Sigmoid colon (tissue), 7 donors: Measurements from ENCODE around the gene DNAJC5. TPM values are rescaled to one million over a fixed set of nuclear protein-coding genes. Genes with fewer than 3 reads are reported as not detected.

ENCODE experiments used
- DNase-seq: peaks from one replicate; pipeline ENCODE4 v3.0.0-alpha.2; 2019
- H3K27ac ChIP-seq, 4 donors: fragments of 200-600 bp; sonication (generic); one replicate each; pipeline ENCODE4 v1.5.1; 2016 to 2019; ENCODE audit warnings: mild to moderate bottlenecking in 1 of 4
- H3K27me3 ChIP-seq, 3 donors: fragments of 200-600 bp; sonication (generic); one replicate each; pipeline ENCODE4 v1.5.1; 2019; ENCODE audit warnings: mild to moderate bottlenecking in 1 of 3
- H3K36me3 ChIP-seq, 4 donors: fragments of 200-600 bp; sonication (generic); one replicate each; pipeline ENCODE4 v1.5.1; 2016 to 2019
- H3K4me1 ChIP-seq, 4 donors: fragments of 200-600 bp; sonication (generic); one replicate each; pipeline ENCODE4 v1.5.1; 2017 to 2019
- H3K4me3 ChIP-seq, 4 donors: fragments of 200-600 bp; sonication (generic); one replicate each; pipeline ENCODE4 v1.5.1; 2017 to 2019; ENCODE audit warnings: mild to moderate bottlenecking in 2 of 4, moderate library complexity in 1 of 4
- H3K9me3 ChIP-seq, 4 donors: fragments of 200-600 bp in 3 of 4; sonication (generic) in 3 of 4; one replicate each; pipeline versions ENCODE4 v1.5.1 to v1.6.1; 2013 to 2019
- EP300 ChIP-seq, 4 donors: sonication (generic); formaldehyde crosslinking; IDR thresholded peaks; one replicate each; pipeline ENCODE4 v1.6.1; 2017; ENCODE audit warnings: antibody characterized with exemption in 4 of 4
- POLR2A ChIP-seq, 2 donors: fragments of 450-650 bp; IDR thresholded peaks; one replicate each; pipeline ENCODE4 v1.6.1; 2016; ENCODE audit warnings: antibody characterized with exemption in 2 of 2, mild to moderate bottlenecking in 2 of 2, moderate library complexity in 2 of 2
- POLR2AphosphoS5 ChIP-seq, 4 donors: sonication (generic); formaldehyde crosslinking; IDR thresholded peaks; one replicate each; pipeline ENCODE4 v1.6.1; 2017; ENCODE audit warnings: antibody characterized with exemption in 4 of 4
- WGBS, 2 donors: extraction: QIAGEN DNeasy Blood & Tissue Kit; methylation state at CpG; one replicate each; pipeline ENCODE4 v1.1.7; 2013; 5-methylcytosine and 5-hydroxymethylcytosine counted together
- intact Hi-C: fragments of 100-400 bp; cut with DNase I; formaldehyde crosslinking; loops from one replicate; pipeline ENCODE4 v1.15.1; 2023
- polyA plus RNA-seq, 3 donors: library from polyadenylated mRNA; stranded (reverse); fragments of 200-250 nt; gene quantifications; one replicate each; pipeline ENCODE4 v1.2.3, GENCODE V29; 2013
- total RNA-seq, 4 donors: library from RNA; depleted of rRNA; stranded (reverse); fragments of >200 nt; gene quantifications; one replicate each; pipeline ENCODE4 v1.1.0, GENCODE V29; 2016
- TF ChIP-seq, protein P1 (sequence below), 4 experiments: fragments of 450-650 bp in 3 of 4; fragments of 200-600 bp in 1 of 4; IDR thresholded peaks; one replicate each; pipeline ENCODE4 v1.5.1; 2016 to 2019; ENCODE audit warnings: antibody characterized with exemption in 4 of 4, mild to moderate bottlenecking in 3 of 4, moderate library complexity in 2 of 4
- donor health status: healthy with polysubstance abuse.
- donor health status: Bipolar disorder and iron deficiency.
- donor health status: healthy.

The DNAJC5 gene
- total and polyA plus RNA-seq, 7 donors: 21.6 to 62.8 (median 31.4) TPM

GRCh38 chr20:63861981-63862901 lies 32.7 kb upstream of the DNAJC5 start:
- intact Hi-C loops: loop anchor here (5.0 kb wide), 2 partner anchors 35 to 75 kb away; no protein-coding TSS in a partner anchor
- Histone ChIP-seq H3K4me3 (no peak overlapping the region), H3K27ac (no peak overlapping the region), H3K36me3 (peaks cover 0 to 16% (median 8%) of the 10 kb centered on the region in 4 donors), H3K4me1 (peaks cover 4 to 46% (median 39%) of the 10 kb centered on the region in 4 donors), H3K27me3 (peaks cover 4 to 20% (median 13%) of the 10 kb centered on the region in 3 donors), H3K9me3 (no peaks in the 10 kb centered on the region)
- TF ChIP-seq, protein P1, sequence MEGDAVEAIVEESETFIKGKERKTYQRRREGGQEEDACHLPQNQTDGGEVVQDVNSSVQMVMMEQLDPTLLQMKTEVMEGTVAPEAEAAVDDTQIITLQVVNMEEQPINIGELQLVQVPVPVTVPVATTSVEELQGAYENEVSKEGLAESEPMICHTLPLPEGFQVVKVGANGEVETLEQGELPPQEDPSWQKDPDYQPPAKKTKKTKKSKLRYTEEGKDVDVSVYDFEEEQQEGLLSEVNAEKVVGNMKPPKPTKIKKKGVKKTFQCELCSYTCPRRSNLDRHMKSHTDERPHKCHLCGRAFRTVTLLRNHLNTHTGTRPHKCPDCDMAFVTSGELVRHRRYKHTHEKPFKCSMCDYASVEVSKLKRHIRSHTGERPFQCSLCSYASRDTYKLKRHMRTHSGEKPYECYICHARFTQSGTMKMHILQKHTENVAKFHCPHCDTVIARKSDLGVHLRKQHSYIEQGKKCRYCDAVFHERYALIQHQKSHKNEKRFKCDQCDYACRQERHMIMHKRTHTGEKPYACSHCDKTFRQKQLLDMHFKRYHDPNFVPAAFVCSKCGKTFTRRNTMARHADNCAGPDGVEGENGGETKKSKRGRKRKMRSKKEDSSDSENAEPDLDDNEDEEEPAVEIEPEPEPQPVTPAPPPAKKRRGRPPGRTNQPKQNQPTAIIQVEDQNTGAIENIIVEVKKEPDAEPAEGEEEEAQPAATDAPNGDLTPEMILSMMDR (IDR thresholded peaks at IDR 0.05): no peak
- no peak for TF ChIP-seq POLR2A (IDR thresholded peaks at IDR 0.05)
- TF ChIP-seq POLR2AphosphoS5 (IDR thresholded peaks at IDR 0.05): no peak
- TF ChIP-seq EP300 (IDR thresholded peaks at IDR 0.05): no peak
- DNase-seq: no peak
- WGBS, 2 donors: 97% methylated on average over 95 of the region's 95 CpGs

GRCh38 chr20:63863021-63863797 lies 31.7 kb upstream of the DNAJC5 start:
- peaks cover 0 to 10% (median 5%) of the 10 kb centered on the region in 3 donors for H3K27me3 ChIP-seq
- peak overlapping the region; percentile 93 to 98 (median 94) for H3K27ac ChIP-seq
- 75 to 87% methylated on average over 18 of the region's 18 CpGs for WGBS, 2 donors
- H3K9me3 ChIP-seq: no peaks in the 10 kb centered on the region
- peaks cover 4 to 54% (median 32%) of the 10 kb centered on the region in 4 donors for H3K4me1 ChIP-seq
- peak overlapping the region in 2 of 4 donors; percentile 85 to 96 for H3K4me3 ChIP-seq
- intact Hi-C loops: loop anchor here (5.0 kb wide), 2 partner anchors 36 to 76 kb away; no protein-coding TSS in a partner anchor
- no peak for TF ChIP-seq POLR2AphosphoS5 (IDR thresholded peaks at IDR 0.05)
- TF ChIP-seq, protein P1 (IDR thresholded peaks at IDR 0.05): no peak
- DNase-seq: no peak
- peaks cover 0 to 16% (median 8%) of the 10 kb centered on the region in 4 donors for H3K36me3 ChIP-seq

DNA sequence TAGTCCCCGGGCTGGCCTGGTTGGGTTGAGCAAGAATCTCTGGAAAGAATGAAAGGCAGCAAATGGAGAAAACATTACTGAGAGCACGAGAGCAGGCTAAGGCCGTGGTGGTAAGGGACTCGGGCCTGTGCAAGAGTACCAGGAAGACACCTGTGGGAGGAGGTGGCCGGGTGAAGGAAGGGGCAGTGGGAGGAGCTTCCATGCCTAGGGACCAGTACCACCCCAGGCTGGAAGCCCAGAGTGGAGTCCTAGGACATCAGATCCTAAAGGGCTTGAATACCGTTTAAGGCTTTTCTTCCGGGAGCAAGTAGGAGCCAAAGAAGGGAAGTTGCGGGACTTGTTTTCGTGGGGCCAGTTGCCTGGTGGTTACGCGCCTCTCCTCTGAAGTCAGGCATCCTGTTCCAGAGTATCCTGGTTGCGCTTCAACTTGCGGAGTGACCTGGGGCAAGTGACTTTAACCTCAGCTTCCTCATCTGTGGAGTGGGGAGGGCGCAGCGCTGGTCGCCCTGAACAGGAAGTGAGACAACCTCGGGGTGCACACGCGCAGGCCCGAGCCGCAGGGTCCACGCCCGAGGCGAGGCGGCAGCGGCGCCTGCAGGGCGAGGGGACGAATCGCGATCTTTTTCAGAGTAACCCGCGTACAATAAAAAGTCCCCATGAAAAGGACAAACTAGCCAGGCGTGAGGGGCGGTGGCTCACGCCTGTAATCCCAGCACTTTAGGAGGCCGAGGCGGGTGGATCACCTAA lies 31.0 kb upstream of the DNAJC5 start:
- intact Hi-C loops: loop anchor here (2.0 to 5.0 kb wide), 3 partner anchors 31 to 77 kb away; partner anchors contain the start of gene DNAJC5
- peak; percentile 93 for DNase-seq
- TF ChIP-seq, protein P1 (IDR thresholded peaks at IDR 0.05): peak; percentile 49 to 57 (median 54)
- peak; percentile 7 to 62 (median 25) for TF ChIP-seq POLR2AphosphoS5 (IDR thresholded peaks at IDR 0.05)
- no peak for TF ChIP-seq EP300 (IDR thresholded peaks at IDR 0.05)
- no peak for TF ChIP-seq POLR2A (IDR thresholded peaks at IDR 0.05)

DNA sequence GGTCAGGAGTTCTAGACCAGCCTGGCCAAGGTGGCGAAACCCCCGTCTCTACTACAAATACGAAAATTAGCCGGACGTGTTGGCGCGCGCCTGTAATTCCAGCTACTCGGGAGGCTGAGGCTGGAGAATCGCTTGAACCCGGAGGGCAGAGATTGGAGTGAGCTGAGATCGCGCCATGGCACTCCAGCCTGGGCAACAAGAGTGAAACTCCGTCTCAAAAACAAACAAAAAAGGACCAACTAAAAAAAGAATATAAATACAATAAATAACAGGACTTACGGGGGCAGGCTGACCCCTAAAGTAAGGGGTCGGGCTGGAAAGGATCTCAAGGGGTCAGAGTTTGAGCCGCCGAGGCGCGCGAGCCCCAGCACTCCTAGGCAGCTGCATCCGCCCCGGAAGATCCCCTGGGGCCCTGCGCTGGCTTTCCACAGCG lies 30.4 kb upstream of the DNAJC5 start:
- intact Hi-C loops: loop anchor here (2.0 to 5.0 kb wide), 3 partner anchors 30 to 77 kb away; partner anchors contain the start of gene DNAJC5
- peaks cover 4 to 44% (median 25%) of the 10 kb centered on the region in 4 donors for H3K4me1 ChIP-seq

More for the DNA sequence above, 31.0 kb upstream of the DNAJC5 start:
- peaks cover 4 to 47% (median 25%) of the 10 kb centered on the region in 4 donors for H3K4me1 ChIP-seq
- WGBS, 2 donors: 1 to 3% methylated on average over 38 of the region's 38 CpGs
- peak overlapping the region; percentile 84 to 96 (median 86) for H3K4me3 ChIP-seq
- H3K9me3 ChIP-seq: no peaks in the 10 kb centered on the region
- peaks cover 0 to 2% (median 0%) of the 10 kb centered on the region in 3 donors for H3K27me3 ChIP-seq
- H3K27ac ChIP-seq: peak overlapping the region; percentile 93 to 98 (median 94)
- peaks cover 2 to 23% (median 9%) of the 10 kb centered on the region in 4 donors for H3K36me3 ChIP-seq

More for the DNA sequence above, 30.4 kb upstream of the DNAJC5 start:
- Histone ChIP-seq H3K9me3 (no peaks in the 10 kb centered on the region), H3K36me3 (peaks cover 8 to 29% (median 12%) of the 10 kb centered on the region in 4 donors), H3K27ac (peak overlapping the region; percentile 93 to 98 (median 94)), H3K27me3 (no peaks in the 10 kb centered on the region), H3K4me3 (peak overlapping the region; percentile 84 to 96 (median 86))
- 0% methylated on average over 25 of the region's 25 CpGs for WGBS, 2 donors
- TF ChIP-seq, protein P1 (IDR thresholded peaks at IDR 0.05): peak in 1 of 4 experiments; percentile 9
- TF ChIP-seq POLR2A (IDR thresholded peaks at IDR 0.05) (peak in 1 of 2 donors; percentile 57), EP300 (IDR thresholded peaks at IDR 0.05) (no peak), POLR2AphosphoS5 (IDR thresholded peaks at IDR 0.05) (no peak)
- DNase-seq: no peak
